ENCODE measurements around the gene APP.
A peak's percentile ranks its signal among the peaks of the same experiment; 100 is the strongest.
"Not testable (repeated sequence)": the region's sequence is repeated elsewhere in the genome, so short reads cannot be mapped to it uniquely, and the experiment has no call there.

Gene APP

GRCh38 chr21:26067836-26068594 lies 102.6 kb downstream of the APP start:
- no peak for DNase-seq (ENCODE audit: low spot score)

GRCh38 chr21:26064506-26064905 lies 106.1 kb downstream of the APP start:
- no peak for DNase-seq (ENCODE audit: low spot score)

- DNase-seq (ENCODE audit: low spot score) = peak; percentile 22
Observed at GRCh38 chr21:26061437-26061836, 109.1 kb downstream of the APP start.

GRCh38 chr21:26060335-26061115 lies 110.0 kb downstream of the APP start:
- no peak for DNase-seq (ENCODE audit: low spot score)

- DNase-seq (ENCODE audit: low spot score) = no peak
Observed at GRCh38 chr21:26057477-26058170, 112.9 kb downstream of the APP start.

- DNase-seq (ENCODE audit: low spot score) = no peak
Observed at GRCh38 chr21:26055841-26056264, 114.7 kb downstream of the APP start.

DNA sequence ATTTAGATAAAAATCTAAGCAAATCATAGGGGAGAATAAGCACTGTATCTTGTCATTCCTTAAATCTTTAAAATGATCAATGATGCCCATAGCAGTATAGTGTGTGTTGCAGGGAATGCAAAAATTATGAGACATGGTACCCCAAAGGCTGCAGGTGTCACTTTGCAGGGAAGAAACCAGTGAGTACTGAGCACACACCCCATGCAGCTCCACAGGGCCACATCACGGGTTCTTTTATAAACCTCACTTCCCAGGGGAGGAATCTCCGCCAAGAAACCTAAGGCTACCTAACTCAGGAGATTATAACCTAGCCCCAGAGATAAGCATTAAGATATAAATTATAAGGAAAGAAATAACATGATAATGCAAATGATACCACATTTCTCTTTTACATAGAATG lies 115.6 kb downstream of the APP start:
- no peak for DNase-seq (ENCODE audit: low spot score)

GRCh38 chr21:26052057-26052456 lies 118.5 kb downstream of the APP start:
- DNase-seq (ENCODE audit: low spot score) = no peak

GRCh38 chr21:26050857-26051256 lies 119.7 kb downstream of the APP start:
- DNase-seq (ENCODE audit: low spot score) = no peak

- DNase-seq (ENCODE audit: low spot score) = no peak
Observed at GRCh38 chr21:26049803-26050202, 120.8 kb downstream of the APP start.

DNA sequence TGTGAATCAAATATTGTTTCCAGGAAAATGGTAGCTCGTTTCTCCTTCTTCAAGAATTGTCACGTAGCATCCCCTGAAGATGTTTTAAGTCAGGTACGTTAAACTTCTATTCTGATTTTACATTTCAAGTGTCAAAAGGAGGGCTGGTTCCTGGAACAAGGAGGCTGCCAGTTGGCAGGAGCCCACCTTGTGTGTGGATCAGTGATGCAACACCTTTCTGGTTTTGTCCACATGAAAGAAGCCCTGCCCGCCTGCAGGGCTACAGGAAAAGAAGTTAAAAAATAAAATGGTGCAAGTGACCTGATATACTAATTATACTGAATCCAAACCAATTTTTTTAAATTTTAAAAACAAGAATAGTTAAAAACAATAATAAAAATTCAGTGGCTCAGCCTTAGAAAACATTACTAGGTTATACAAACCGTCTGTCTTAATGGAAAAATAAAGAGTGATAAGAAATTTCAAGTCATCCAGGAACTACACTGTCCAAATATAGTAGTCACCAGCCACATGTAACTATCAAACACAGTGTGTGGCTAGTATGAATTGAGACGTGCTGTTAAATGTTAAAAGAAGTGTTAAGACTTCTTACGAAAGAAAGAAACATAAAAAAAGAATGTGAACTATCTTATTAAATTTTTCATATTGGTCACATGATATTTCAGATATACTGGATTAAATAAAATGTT lies 123.1 kb downstream of the APP start:
- DNase-seq (ENCODE audit: low spot score) = no peak

GRCh38 chr21:26043891-26044290 lies 126.7 kb downstream of the APP start:
- no peak for DNase-seq (ENCODE audit: low spot score)

- no peak for DNase-seq (ENCODE audit: low spot score)
Observed at GRCh38 chr21:26042181-26042876, 128.2 kb downstream of the APP start.

GRCh38 chr21:26041431-26042180 lies 129.0 kb downstream of the APP start:
- DNase-seq (ENCODE audit: low spot score) = peak; percentile 26

DNA sequence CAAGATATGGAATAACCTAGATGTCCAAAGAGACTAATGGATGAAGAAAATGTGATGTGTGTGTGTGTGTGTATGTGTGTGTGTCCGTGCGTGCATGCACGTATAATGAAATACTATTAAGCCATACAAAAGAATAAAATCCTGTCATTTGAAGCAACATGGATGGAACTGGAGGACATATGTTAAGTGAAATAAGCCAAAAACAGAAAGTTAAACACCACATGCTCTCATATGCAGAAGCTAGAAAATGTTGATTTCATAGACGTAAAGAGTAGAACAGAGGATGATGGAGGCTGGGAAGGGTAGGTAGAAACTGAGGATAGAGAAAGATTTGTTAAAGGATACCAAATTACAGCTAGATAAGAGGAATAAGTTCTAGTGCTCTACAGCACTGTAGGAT lies 133.7 kb downstream of the APP start:
- DNase-seq (ENCODE audit: low spot score) = no peak

GRCh38 chr21:26032263-26032662 lies 138.3 kb downstream of the APP start:
- no peak for DNase-seq (ENCODE audit: low spot score)

DNA sequence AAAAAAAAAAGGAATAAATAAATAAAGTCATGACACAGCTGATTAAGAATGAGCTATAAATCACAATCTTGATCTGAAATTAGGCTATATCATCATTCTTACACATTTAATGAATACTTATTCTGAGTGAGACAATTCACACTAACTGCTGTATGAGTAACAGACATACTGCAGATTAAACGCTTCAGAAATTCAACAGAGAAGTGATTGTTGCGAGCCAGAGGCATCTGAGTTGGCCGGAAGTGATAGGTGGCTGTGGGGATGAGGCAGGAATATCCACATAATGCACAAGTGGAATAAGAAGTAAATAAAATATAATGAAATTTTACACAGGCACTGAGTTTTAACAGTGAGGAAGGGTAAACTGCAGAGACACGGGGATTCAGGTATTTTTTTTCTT lies 142.4 kb downstream of the APP start:
- DNase-seq (ENCODE audit: low spot score) = no peak

DNA sequence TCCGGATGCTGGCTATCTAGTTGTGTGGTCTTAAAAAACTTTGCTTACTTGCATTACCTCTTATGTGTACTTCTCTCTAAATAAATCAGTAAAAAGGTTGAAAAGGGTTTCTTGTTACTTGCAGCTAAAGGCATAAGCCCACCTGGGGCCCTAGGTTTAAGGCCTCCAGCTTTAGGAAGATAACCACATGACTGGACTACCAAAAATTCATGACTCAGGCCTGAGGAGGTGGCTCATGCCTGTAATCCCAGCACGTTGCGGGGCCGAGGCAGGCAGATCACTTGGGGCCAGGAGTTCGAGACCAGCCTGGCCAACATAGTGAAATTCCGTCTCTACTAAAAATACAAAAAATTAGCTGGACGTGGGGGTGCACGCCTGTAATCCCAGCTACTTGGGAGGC lies 142.9 kb downstream of the APP start:
- DNase-seq (ENCODE audit: low spot score) = no peak

DNA sequence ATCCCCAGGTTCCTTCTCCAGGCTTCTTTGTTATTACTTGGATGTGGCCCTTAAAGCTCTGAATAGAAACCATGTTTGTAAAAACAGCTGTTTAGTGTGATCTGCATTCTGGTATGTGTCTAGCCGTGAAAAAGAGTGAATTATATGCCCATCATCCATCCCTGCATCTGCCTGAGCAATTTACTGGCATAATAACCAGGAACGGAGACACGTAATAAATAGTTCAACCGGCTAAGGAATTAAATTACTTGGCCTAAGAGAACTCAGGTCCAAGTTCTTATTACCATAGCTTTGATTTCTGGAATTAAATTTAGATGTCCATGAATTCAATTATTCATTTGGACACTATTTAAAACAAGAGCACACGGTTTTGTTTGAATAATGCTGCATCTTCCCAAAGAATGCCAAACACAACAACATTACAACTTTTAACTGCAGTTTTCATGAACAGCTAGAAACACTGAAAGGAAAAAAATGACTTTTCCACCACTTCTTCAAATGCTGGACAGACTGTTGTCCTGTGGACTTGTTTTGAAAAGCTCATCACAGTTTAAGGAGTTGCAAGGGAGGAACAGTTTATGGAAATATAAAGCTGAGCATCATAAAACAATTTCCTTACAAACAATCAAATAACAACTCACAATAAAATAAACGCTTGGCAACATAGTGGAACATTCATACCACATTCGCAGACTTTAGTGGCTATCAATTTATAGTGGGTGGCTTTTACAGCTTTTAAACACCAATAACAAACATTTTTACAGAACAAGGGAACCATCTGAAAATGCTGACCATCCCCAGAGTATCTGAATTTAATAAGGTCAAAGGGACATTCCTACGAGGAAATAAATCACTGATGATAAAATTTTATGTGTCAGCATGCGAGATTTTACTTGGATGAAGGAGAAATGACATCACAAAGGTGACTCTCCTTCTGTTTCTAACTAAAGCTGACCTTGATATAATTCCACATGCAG lies 144.7 kb downstream of the APP start:
- no peak for DNase-seq (ENCODE audit: low spot score)

DNA sequence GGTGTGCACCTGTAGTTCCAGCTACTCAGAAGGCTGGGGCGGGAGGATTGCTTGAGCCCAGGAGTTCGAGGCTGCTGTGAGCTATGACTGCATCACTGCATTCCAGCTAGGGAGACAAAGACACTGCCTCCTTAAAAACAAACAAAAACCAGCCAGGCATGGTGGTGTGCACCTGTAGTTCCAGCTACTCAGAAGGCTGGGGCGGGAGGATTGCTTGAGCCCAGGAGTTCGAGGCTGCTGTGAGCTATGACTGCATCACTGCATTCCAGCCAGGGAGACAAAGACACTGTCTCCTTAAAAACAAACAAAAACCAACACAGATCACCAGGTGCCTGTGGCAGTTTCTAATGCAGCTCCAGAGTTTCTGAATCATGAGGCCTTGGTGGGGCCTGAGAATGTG lies 147.2 kb downstream of the APP start:
- DNase-seq (ENCODE audit: low spot score) = not testable (repeated sequence)
